ENCODE measurements around the gene KBTBD8. TPM values are rescaled to one million over a fixed set of nuclear protein-coding genes. Genes with fewer than 3 reads are reported as not detected.

KBTBD8 gene
- total and polyA plus RNA-seq, 5 donors from 2014 or later: 2.4 to 18.2 (median 3.7) TPM

DNA sequence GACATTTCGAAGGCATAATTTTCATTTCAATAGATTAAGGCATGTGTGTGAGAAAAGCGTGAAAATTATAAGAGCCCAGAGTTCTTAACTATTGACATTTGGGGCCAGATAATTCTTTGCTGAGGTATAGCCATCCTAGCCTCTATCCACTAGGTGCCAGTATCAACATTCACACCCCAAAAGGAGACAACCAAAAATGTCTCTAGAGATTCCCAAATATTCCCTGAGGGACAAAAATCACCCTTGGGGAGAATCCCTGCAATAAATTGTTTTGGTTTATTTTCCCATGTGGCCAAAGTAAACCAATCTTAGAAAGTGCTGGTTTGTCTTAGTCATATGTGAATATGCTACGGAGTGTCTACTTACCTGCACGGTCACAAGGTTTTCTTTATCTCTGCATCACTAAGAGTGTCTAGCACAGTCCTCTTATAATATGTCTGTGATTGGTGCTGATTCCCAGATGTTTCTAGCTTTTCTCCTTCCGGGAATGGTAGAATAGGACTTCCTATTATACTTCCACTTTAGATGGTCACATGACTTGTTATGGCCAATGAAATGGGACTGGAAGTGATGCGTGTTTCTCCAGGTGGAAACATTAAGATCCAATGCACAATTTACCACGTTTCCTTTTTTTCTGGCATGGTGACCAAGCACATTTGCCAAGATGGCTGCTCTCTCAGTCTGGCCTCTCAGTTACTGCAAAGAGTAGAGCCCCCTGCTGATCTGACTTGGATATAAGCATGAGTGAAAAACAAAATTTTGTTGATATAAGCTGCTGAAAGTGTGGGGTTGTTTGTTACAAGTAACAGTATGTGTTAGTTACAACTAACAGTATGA, 8.0 kb upstream of the KBTBD8 start:
- H3K4me1 Mint-ChIP-seq: no peaks in the 10 kb centered on the region
- Histone ChIP-seq H3K27ac (ENCODE audit: insufficient read depth, low read length, poor library complexity, severe bottlenecking) (no peak overlapping the region), H3K4me3 (ENCODE audit: low read depth, low read length) (no peak overlapping the region), H3K9me3 (ENCODE audit: control insufficient read depth in 2 of 2, low read length in 2 of 2) (no peaks in the 10 kb centered on the region), H3K4me1 (ENCODE audit: control insufficient read depth, insufficient read depth, low read length, poor library complexity, severe bottlenecking) (no peaks in the 10 kb centered on the region), H3K27me3 (ENCODE audit: control insufficient read depth, insufficient read depth, low read length) (peaks cover 24% of the 10 kb centered on the region), H3K36me3 (ENCODE audit: control insufficient read depth, insufficient read depth, low read length) (no peaks in the 10 kb centered on the region)
- H3K9me3 Mint-ChIP-seq: peaks cover 0 to 3% (median 0%) of the 10 kb centered on the region in 7 donors
- ATAC-seq (ENCODE audit: low read depth in 2 of 2) (peak in 1 of 2 donors; percentile 34), DNase-seq (peak in 1 of 3 donors; percentile 19)
- peaks cover 44% of the 10 kb centered on the region for H3K27me3 Mint-ChIP-seq
- no peak overlapping the region for H3K27ac Mint-ChIP-seq
- no peaks in the 10 kb centered on the region for H3K36me3 Mint-ChIP-seq
- no peak overlapping the region for H3K4me3 Mint-ChIP-seq

DNA sequence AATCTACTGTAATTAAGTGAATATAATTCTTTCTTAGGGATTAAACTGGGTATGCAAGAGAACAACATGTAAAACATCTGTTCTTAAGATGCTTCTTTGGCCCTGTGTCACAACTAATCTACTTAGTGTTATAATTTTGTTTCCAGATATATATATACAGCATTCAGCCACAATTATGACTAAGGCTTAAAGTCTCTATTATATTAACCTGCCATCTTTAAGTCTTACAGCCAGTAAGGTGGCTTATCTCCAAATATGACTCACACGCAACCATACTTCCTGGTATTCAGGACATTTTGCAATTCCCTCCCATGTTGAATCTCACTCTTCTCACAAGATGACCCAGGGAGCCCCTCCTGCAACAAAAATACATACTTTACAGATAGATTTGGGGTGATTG, 6.6 kb upstream of the KBTBD8 start:
- Mint-ChIP-seq H3K9me3 (peaks cover 0 to 3% (median 0%) of the 10 kb centered on the region in 7 donors), H3K27ac (no peak overlapping the region), H3K36me3 (no peaks in the 10 kb centered on the region), H3K27me3 (peaks cover 48% of the 10 kb centered on the region), H3K4me3 (peak overlapping the region in 1 of 4 donors; percentile 58), H3K4me1 (no peaks in the 10 kb centered on the region)
- no peaks in the 10 kb centered on the region for H3K36me3 ChIP-seq (ENCODE audit: control insufficient read depth, insufficient read depth, low read length)
- H3K27me3 ChIP-seq (ENCODE audit: control insufficient read depth, insufficient read depth, low read length): peaks cover 28% of the 10 kb centered on the region
- DNase-seq (no peak), ATAC-seq (ENCODE audit: low read depth in 2 of 2) (no peak)
- H3K4me3 ChIP-seq (ENCODE audit: low read depth, low read length): no peak overlapping the region
- H3K27ac ChIP-seq (ENCODE audit: insufficient read depth, low read length, poor library complexity, severe bottlenecking): no peak overlapping the region
- H3K4me1 ChIP-seq (ENCODE audit: control insufficient read depth, insufficient read depth, low read length, poor library complexity, severe bottlenecking): no peaks in the 10 kb centered on the region
- H3K9me3 ChIP-seq (ENCODE audit: control insufficient read depth in 2 of 2, low read length in 2 of 2): no peaks in the 10 kb centered on the region

GRCh38 chr3:66993082-66993481, 5.0 kb upstream of the KBTBD8 start:
- H3K4me1 Mint-ChIP-seq: peaks cover 0 to 7% (median 4%) of the 10 kb centered on the region in 4 donors
- Histone ChIP-seq H3K4me3 (ENCODE audit: low read depth, low read length) (no peak overlapping the region), H3K9me3 (ENCODE audit: control insufficient read depth in 2 of 2, low read length in 2 of 2) (no peaks in the 10 kb centered on the region), H3K36me3 (ENCODE audit: control insufficient read depth, insufficient read depth, low read length) (no peaks in the 10 kb centered on the region), H3K4me1 (ENCODE audit: control insufficient read depth, insufficient read depth, low read length, poor library complexity, severe bottlenecking) (peaks cover 4% of the 10 kb centered on the region), H3K27me3 (ENCODE audit: control insufficient read depth, insufficient read depth, low read length) (peaks cover 31% of the 10 kb centered on the region), H3K27ac (ENCODE audit: insufficient read depth, low read length, poor library complexity, severe bottlenecking) (no peak overlapping the region)
- peaks cover 0 to 3% (median 0%) of the 10 kb centered on the region in 7 donors for H3K9me3 Mint-ChIP-seq
- DNase-seq (no peak), ATAC-seq (ENCODE audit: low read depth in 2 of 2) (no peak)
- H3K27ac Mint-ChIP-seq: no peak overlapping the region
- peaks cover 57% of the 10 kb centered on the region for H3K27me3 Mint-ChIP-seq
- H3K4me3 Mint-ChIP-seq: no peak overlapping the region
- H3K36me3 Mint-ChIP-seq: no peaks in the 10 kb centered on the region

GRCh38 chr3:66994588-66994987, 3.5 kb upstream of the KBTBD8 start:
- Histone ChIP-seq H3K27ac (ENCODE audit: insufficient read depth, low read length, poor library complexity, severe bottlenecking) (no peak overlapping the region), H3K9me3 (ENCODE audit: control insufficient read depth in 2 of 2, low read length in 2 of 2) (no peaks in the 10 kb centered on the region), H3K4me1 (ENCODE audit: control insufficient read depth, insufficient read depth, low read length, poor library complexity, severe bottlenecking) (peaks cover 13% of the 10 kb centered on the region), H3K27me3 (ENCODE audit: control insufficient read depth, insufficient read depth, low read length) (peaks cover 31% of the 10 kb centered on the region), H3K36me3 (ENCODE audit: control insufficient read depth, insufficient read depth, low read length) (no peaks in the 10 kb centered on the region), H3K4me3 (ENCODE audit: low read depth, low read length) (no peak overlapping the region)
- Mint-ChIP-seq H3K27ac (no peak overlapping the region), H3K4me1 (peaks cover 0 to 17% (median 10%) of the 10 kb centered on the region in 4 donors), H3K36me3 (no peaks in the 10 kb centered on the region), H3K9me3 (peaks cover 0 to 3% (median 0%) of the 10 kb centered on the region in 7 donors), H3K27me3 (peaks cover 59% of the 10 kb centered on the region), H3K4me3 (no peak overlapping the region)
- DNase-seq: no peak
- ATAC-seq (ENCODE audit: low read depth in 2 of 2): no peak

DNA sequence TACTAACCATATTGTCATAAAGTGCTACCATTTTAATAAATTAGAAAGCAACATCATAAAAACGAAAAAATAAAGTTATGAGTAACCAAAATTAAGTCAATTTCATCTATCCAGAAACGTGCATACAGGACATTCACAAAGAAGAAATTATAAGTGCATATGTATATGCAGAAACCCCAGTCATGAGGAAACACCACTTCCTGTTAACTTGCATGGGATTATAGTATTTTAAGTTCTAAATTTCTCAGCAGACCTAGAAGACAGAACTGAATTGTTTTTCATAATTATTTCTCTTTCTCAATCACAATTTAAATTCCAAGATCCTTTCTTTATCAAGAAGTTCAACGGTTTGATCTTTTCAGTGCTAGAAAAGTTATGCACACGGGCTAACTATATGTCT, 1.4 kb upstream of the KBTBD8 start:
- Mint-ChIP-seq H3K36me3 (no peaks in the 10 kb centered on the region), H3K9me3 (peaks cover 0 to 3% (median 0%) of the 10 kb centered on the region in 7 donors), H3K4me3 (peak overlapping the region in 1 of 4 donors; percentile 39), H3K4me1 (peaks cover 13 to 34% (median 24%) of the 10 kb centered on the region in 4 donors), H3K27ac (no peak overlapping the region), H3K27me3 (peaks cover 46% of the 10 kb centered on the region)
- no peak overlapping the region for H3K4me3 ChIP-seq (ENCODE audit: low read depth, low read length)
- peaks cover 30% of the 10 kb centered on the region for H3K4me1 ChIP-seq (ENCODE audit: control insufficient read depth, insufficient read depth, low read length, poor library complexity, severe bottlenecking)
- no peak for DNase-seq
- no peaks in the 10 kb centered on the region for H3K36me3 ChIP-seq (ENCODE audit: control insufficient read depth, insufficient read depth, low read length)
- H3K9me3 ChIP-seq (ENCODE audit: control insufficient read depth in 2 of 2, low read length in 2 of 2): no peaks in the 10 kb centered on the region
- ATAC-seq (ENCODE audit: low read depth in 2 of 2): no peak
- H3K27me3 ChIP-seq (ENCODE audit: control insufficient read depth, insufficient read depth, low read length): peaks cover 31% of the 10 kb centered on the region
- H3K27ac ChIP-seq (ENCODE audit: insufficient read depth, low read length, poor library complexity, severe bottlenecking): no peak overlapping the region

- no peaks in the 10 kb centered on the region for H3K36me3 ChIP-seq (ENCODE audit: control insufficient read depth, insufficient read depth, low read length)
- H3K27ac Mint-ChIP-seq: peak overlapping the region; percentile 88 to 97 (median 91)
- no peaks in the 10 kb centered on the region for H3K9me3 ChIP-seq (ENCODE audit: control insufficient read depth in 2 of 2, low read length in 2 of 2)
- H3K4me1 ChIP-seq (ENCODE audit: control insufficient read depth, insufficient read depth, low read length, poor library complexity, severe bottlenecking): peaks cover 33% of the 10 kb centered on the region
- peaks cover 16 to 40% (median 28%) of the 10 kb centered on the region in 4 donors for H3K4me1 Mint-ChIP-seq
- peak overlapping the region; percentile 92 to 98 (median 96) for H3K4me3 Mint-ChIP-seq
- H3K27ac ChIP-seq (ENCODE audit: insufficient read depth, low read length, poor library complexity, severe bottlenecking): peak overlapping the region; percentile 79
- ATAC-seq (ENCODE audit: low read depth in 2 of 2): no peak
- H3K36me3 Mint-ChIP-seq: peaks cover under 1% of the 10 kb centered on the region
- peaks cover 25% of the 10 kb centered on the region for H3K27me3 ChIP-seq (ENCODE audit: control insufficient read depth, insufficient read depth, low read length)
- peak overlapping the region; percentile 60 for H3K4me3 ChIP-seq (ENCODE audit: low read depth, low read length)
- H3K27me3 Mint-ChIP-seq: peaks cover 39% of the 10 kb centered on the region
- DNase-seq: no peak
- H3K9me3 Mint-ChIP-seq: peaks cover 0 to 2% (median 0%) of the 10 kb centered on the region in 7 donors
Observed at GRCh38 chr3:66997560-66998112, 471 bp upstream of the KBTBD8 start.

DNA sequence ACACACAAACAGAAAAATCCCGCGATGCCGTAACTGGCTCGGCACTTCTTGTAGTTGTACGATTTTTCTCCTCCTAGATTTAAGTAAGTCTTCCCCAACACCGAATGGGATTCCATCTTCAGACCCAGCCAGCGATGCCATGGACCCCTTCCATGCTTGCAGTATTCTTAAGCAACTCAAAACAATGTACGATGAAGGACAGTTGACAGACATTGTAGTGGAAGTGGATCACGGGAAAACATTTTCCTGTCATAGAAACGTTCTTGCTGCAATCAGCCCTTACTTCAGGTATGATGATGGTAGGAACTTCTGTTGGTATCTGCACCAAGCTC, 763 bp downstream of the KBTBD8 start:
- H3K4me1 Mint-ChIP-seq: peaks cover 20 to 51% (median 38%) of the 10 kb centered on the region in 4 donors
- peak overlapping the region; percentile 86 to 97 (median 88) for H3K27ac Mint-ChIP-seq
- DNase-seq: no peak
- H3K27me3 Mint-ChIP-seq: peaks cover 27% of the 10 kb centered on the region
- Histone ChIP-seq H3K4me3 (ENCODE audit: low read depth, low read length) (peak overlapping the region; percentile 89), H3K27ac (ENCODE audit: insufficient read depth, low read length, poor library complexity, severe bottlenecking) (peak overlapping the region; percentile 79), H3K4me1 (ENCODE audit: control insufficient read depth, insufficient read depth, low read length, poor library complexity, severe bottlenecking) (peaks cover 35% of the 10 kb centered on the region), H3K9me3 (ENCODE audit: control insufficient read depth in 2 of 2, low read length in 2 of 2) (no peaks in the 10 kb centered on the region), H3K27me3 (ENCODE audit: control insufficient read depth, insufficient read depth, low read length) (peaks cover 16% of the 10 kb centered on the region), H3K36me3 (ENCODE audit: control insufficient read depth, insufficient read depth, low read length) (peaks cover 8% of the 10 kb centered on the region)
- peaks cover 13% of the 10 kb centered on the region for H3K36me3 Mint-ChIP-seq
- H3K4me3 Mint-ChIP-seq: peak overlapping the region; percentile 92 to 98 (median 96)
- ATAC-seq (ENCODE audit: low read depth in 2 of 2): no peak
- H3K9me3 Mint-ChIP-seq: no peaks in the 10 kb centered on the region

Data from CD4-positive, CD25-positive, alpha-beta regulatory T cell (primary cell).